Endothelial cell of umbilical vein (primary cell): ENCODE data around the gene RALGPS2. TPM values are rescaled to one million over a fixed set of nuclear protein-coding genes. Genes with fewer than 3 reads are reported as not detected.

Source experiments
- BruUV-seq: library from RNA; stranded (reverse); fragments of 400-500 nt; replicated peaks from 2 replicates; lab custom pipeline; 2021; lab: Mats Ljungman, UMichigan
- CTCF ChIA-PET: fragments of 300-600, 350-600 bp; sonication (Branson Sonifier 250); formaldehyde crosslinking; loops from one replicate; lab custom pipeline; 2021; ENCODE audit warnings: antibody characterized with exemption, inconsistent platforms; lab: Charles Lee
- POLR2A ChIA-PET: fragments of 300-600, 350-600 bp; sonication (Branson Sonifier 250); formaldehyde crosslinking; loops from one replicate; lab custom pipeline; 2021; ENCODE audit warnings: antibody characterized with exemption, inconsistent platforms; lab: Charles Lee
- DNase-seq: peaks from one replicate; pipeline ENCODE4 v3.0.0-alpha.2; 2011; ENCODE audit warnings: low read depth, low spot score
- FAIRE-seq: peaks from 2 replicates; lab custom pipeline; 2011; peaks lifted over from hg19 to GRCh38; lab: Jason Lieb, UNC
- H2AFZ ChIP-seq: 2 replicates; pipeline ENCODE4 v1.6.0; 2012; ENCODE audit warnings: low read depth, low read length, control low read depth, inconsistent platforms
- H3K27ac ChIP-seq: 2 replicates; pipeline ENCODE4 v1.5.1; 2011; ENCODE audit warnings: low read depth, mild to moderate bottlenecking, control low read depth, low read length, moderate library complexity; ENCODE audit not compliant: insufficient read depth
- H3K27me3 ChIP-seq, 2 experiments: 2 replicates each; pipeline versions ENCODE4 v1.6.0 to v1.6.1; 2011; ENCODE audit warnings: low read length in 2 of 2, mixed read lengths in 1 of 2; ENCODE audit not compliant: control insufficient read depth in 2 of 2, insufficient read depth in 2 of 2
- H3K36me3 ChIP-seq, 2 experiments: 2 replicates in 1 of 2; 3 replicates in 1 of 2; pipeline ENCODE4 v1.5.1; 2011; ENCODE audit warnings: low read length in 2 of 2, mild to moderate bottlenecking in 1 of 2, moderate library complexity in 1 of 2; ENCODE audit not compliant: control insufficient read depth in 2 of 2, insufficient read depth in 2 of 2; ENCODE audit errors: extremely low read depth in 1 of 2
- H3K4me1 ChIP-seq: 3 replicates; pipeline ENCODE4 v1.5.1; 2011; ENCODE audit warnings: mild to moderate bottlenecking, low read length; ENCODE audit not compliant: control insufficient read depth, insufficient read depth; ENCODE audit errors: extremely low read depth
- H3K4me2 ChIP-seq: 2 replicates; pipeline ENCODE4 v1.6.1; 2011; ENCODE audit warnings: low read length, control low read depth, mixed read lengths; ENCODE audit not compliant: insufficient read depth
- H3K4me3 ChIP-seq, 3 experiments: fragments of 200-600 bp in 1 of 3; sonication (generic), shearing (Covaris generic) in 1 of 3; replicated peaks in 1 of 3; 2 replicates each; pipeline ENCODE4 v1.5.1; 2011 to 2016; ENCODE audit warnings: control low read depth in 3 of 3, low read length in 3 of 3, mild to moderate bottlenecking in 2 of 3, inconsistent platforms in 1 of 3, low read depth in 1 of 3, moderate library complexity in 1 of 3; ENCODE audit not compliant: insufficient read depth in 1 of 3
- H3K79me2 ChIP-seq: 2 replicates; pipeline ENCODE4 v1.6.0; 2012; ENCODE audit warnings: low read length, inconsistent platforms; ENCODE audit not compliant: control insufficient read depth, insufficient read depth
- H3K9ac ChIP-seq: replicated peaks from 2 replicates; pipeline ENCODE3; 2011; ENCODE audit warnings: low read length, control low read depth; ENCODE audit not compliant: insufficient read depth; ENCODE audit errors: extremely low read depth
- H3K9me1 ChIP-seq: replicated peaks from 3 replicates; pipeline ENCODE4 v1.6.0; 2011; ENCODE audit warnings: mild to moderate bottlenecking, low read length; ENCODE audit not compliant: control insufficient read depth, insufficient read depth; ENCODE audit errors: extremely low read depth
- H3K9me3 ChIP-seq: replicated peaks from 2 replicates; pipeline ENCODE4 v1.5.1; 2012; ENCODE audit warnings: low read length, inconsistent platforms; ENCODE audit not compliant: control insufficient read depth, insufficient read depth
- H4K20me1 ChIP-seq: replicated peaks from 2 replicates; pipeline ENCODE3; 2011; ENCODE audit warnings: mild to moderate bottlenecking, low read length; ENCODE audit not compliant: control insufficient read depth, insufficient read depth; ENCODE audit errors: extremely low read depth
- EZH2 ChIP-seq: IDR thresholded peaks from 2 replicates; pipeline ENCODE4 v1.6.1; 2012; ENCODE audit warnings: borderline replicate concordance, low read depth, mild to moderate bottlenecking, moderate library complexity, low read length, inconsistent platforms; ENCODE audit not compliant: severe bottlenecking
- FOS ChIP-seq: IDR thresholded peaks from 2 replicates; pipeline ENCODE4 v1.6.1; 2011; ENCODE audit warnings: mild to moderate bottlenecking, low read length, moderate library complexity, borderline replicate concordance; ENCODE audit not compliant: insufficient read depth
- GATA2 ChIP-seq: IDR thresholded peaks from 2 replicates; pipeline ENCODE4 v1.7.0; 2011; ENCODE audit warnings: low read depth, mild to moderate bottlenecking, moderate library complexity, mixed read lengths, low read length; ENCODE audit not compliant: insufficient read length, insufficient read depth
- JUN ChIP-seq: IDR thresholded peaks from 2 replicates; pipeline ENCODE4 v1.6.1; 2011; ENCODE audit warnings: borderline replicate concordance, low read depth; ENCODE audit not compliant: insufficient read length, insufficient read depth
- MYC ChIP-seq: IDR thresholded peaks from one replicate; pipeline ENCODE4 v1.6.1; 2011; ENCODE audit warnings: mild to moderate bottlenecking, low read depth, low read length
- POLR2A ChIP-seq: IDR thresholded peaks from 2 replicates; pipeline ENCODE4 v1.6.1; 2012; ENCODE audit warnings: low read depth, mild to moderate bottlenecking, control low read depth, low read length
- POLR2AphosphoS5 ChIP-seq: IDR thresholded peaks from 2 replicates; pipeline ENCODE4 v1.6.1; 2012; ENCODE audit warnings: low read depth, mild to moderate bottlenecking, control low read depth, low read length, moderate library complexity; ENCODE audit not compliant: insufficient read depth
- dilution Hi-C: fragments of 300-500 bp; cut with MboI; formaldehyde crosslinking; loops from one replicate; pipeline ENCODE4 v1.15.0; 2019; ENCODE audit warnings: low sequenced_read_pairs; ENCODE audit not compliant: extremely low pct_ligation_motif_present
- intact Hi-C: fragments of 100-400 bp; cut with micrococcal nuclease; formaldehyde crosslinking; loops from one replicate; pipeline ENCODE4 v1.10.0; 2022
- polyA plus RNA-seq, 4 experiments: library from polyadenylated mRNA; depleted of rRNA in 3 of 4; stranded (reverse) in 3 of 4; unstranded in 1 of 4; fragments of >200 nt; gene quantifications; 2 replicates each; pipeline versions ENCODE4 v1.2.1 to v1.2.3, GENCODE V29; 2011 to 2012; ENCODE audit warnings: missing spikeins in 1 of 4
- total RNA-seq: library from RNA; stranded (reverse); gene quantifications from 2 replicates; pipeline ENCODE4 v1.2.3, GENCODE V29; 2021
- TF ChIP-seq, protein P1 (sequence below), 2 donors: IDR thresholded peaks; 1 replicate in 1 of 2; 2 replicates in 1 of 2; pipeline ENCODE4 v1.5.1; 2011; ENCODE audit warnings: low read length in 2 of 2, mild to moderate bottlenecking in 2 of 2, moderate library complexity in 2 of 2, control low read depth in 1 of 2, inconsistent platforms in 1 of 2, low read depth in 1 of 2; ENCODE audit not compliant: insufficient read depth in 1 of 2; ENCODE audit errors: extremely low read depth in 1 of 2
- TF ChIP-seq, protein P2 (sequence below): IDR thresholded peaks from 2 replicates; pipeline ENCODE4 v1.6.1; 2011; ENCODE audit not compliant: insufficient read depth, insufficient read length

The RALGPS2 gene
- total and polyA plus RNA-seq, 2 donors (not counting 3 experiments of a cell fraction or from before 2014, with no cell fraction given), result 4.6 to 27.7 TPM

DNA sequence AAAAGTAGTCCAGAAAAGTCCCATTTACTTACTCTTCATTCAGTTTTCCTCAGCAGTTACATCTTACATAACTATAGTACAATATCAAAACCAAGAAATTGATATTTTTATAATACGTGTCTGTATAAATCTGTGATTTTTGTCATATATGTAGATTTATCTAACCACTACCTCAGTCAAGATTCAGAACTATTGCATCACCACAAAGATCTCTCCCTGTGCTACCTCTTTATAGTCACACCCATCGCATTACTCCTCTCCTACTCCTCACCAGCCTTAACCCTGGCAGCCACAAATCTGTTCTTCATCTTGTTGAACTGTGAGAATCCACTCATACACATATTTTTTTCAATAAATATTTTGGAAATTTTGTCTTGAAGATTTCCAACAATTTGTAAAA lies 72.5 kb downstream of the RALGPS2 start:
- BruUV-seq, result no TSS peak
- Histone ChIP-seq H2AFZ (no peak overlapping the region), H3K27ac (no peak overlapping the region), H3K79me2 (no peaks in the 10 kb centered on the region), H3K9ac (no peak overlapping the region), H4K20me1 (no peaks in the 10 kb centered on the region), H3K9me3 (no peaks in the 10 kb centered on the region), H3K4me3 (no peak overlapping the region), H3K4me1 (no peaks in the 10 kb centered on the region), H3K9me1 (no peaks in the 10 kb centered on the region), H3K36me3 (no peaks in the 10 kb centered on the region), H3K27me3 (no peaks in the 10 kb centered on the region), H3K4me2 (no peak overlapping the region)
- dilution Hi-C loops (no loop called here), intact Hi-C loops (no loop called here)
- TF ChIP-seq JUN, result no peak
- TF ChIP-seq GATA2, result no peak
- TF ChIP-seq, protein P1, sequence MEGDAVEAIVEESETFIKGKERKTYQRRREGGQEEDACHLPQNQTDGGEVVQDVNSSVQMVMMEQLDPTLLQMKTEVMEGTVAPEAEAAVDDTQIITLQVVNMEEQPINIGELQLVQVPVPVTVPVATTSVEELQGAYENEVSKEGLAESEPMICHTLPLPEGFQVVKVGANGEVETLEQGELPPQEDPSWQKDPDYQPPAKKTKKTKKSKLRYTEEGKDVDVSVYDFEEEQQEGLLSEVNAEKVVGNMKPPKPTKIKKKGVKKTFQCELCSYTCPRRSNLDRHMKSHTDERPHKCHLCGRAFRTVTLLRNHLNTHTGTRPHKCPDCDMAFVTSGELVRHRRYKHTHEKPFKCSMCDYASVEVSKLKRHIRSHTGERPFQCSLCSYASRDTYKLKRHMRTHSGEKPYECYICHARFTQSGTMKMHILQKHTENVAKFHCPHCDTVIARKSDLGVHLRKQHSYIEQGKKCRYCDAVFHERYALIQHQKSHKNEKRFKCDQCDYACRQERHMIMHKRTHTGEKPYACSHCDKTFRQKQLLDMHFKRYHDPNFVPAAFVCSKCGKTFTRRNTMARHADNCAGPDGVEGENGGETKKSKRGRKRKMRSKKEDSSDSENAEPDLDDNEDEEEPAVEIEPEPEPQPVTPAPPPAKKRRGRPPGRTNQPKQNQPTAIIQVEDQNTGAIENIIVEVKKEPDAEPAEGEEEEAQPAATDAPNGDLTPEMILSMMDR (IDR thresholded peaks at IDR 0.05; ENCODE audit: extremely low read depth in 1 of 2, insufficient read depth in 1 of 2, low read depth in 1 of 2, low read length in 2 of 2), result no peak
- CTCF ChIA-PET, result interaction anchor here (1.7 to 2.0 kb wide), 2 partner anchors 13 to 205 kb away, joined by 6 to 7 read pairs; no protein-coding TSS in a partner anchor
- POLR2A ChIA-PET, result interaction anchor here (0.7 kb wide), 1 partner anchor 270 kb away, joined by 4 read pairs; no protein-coding TSS in a partner anchor
- FAIRE-seq (no peak), DNase-seq (no peak)

DNA sequence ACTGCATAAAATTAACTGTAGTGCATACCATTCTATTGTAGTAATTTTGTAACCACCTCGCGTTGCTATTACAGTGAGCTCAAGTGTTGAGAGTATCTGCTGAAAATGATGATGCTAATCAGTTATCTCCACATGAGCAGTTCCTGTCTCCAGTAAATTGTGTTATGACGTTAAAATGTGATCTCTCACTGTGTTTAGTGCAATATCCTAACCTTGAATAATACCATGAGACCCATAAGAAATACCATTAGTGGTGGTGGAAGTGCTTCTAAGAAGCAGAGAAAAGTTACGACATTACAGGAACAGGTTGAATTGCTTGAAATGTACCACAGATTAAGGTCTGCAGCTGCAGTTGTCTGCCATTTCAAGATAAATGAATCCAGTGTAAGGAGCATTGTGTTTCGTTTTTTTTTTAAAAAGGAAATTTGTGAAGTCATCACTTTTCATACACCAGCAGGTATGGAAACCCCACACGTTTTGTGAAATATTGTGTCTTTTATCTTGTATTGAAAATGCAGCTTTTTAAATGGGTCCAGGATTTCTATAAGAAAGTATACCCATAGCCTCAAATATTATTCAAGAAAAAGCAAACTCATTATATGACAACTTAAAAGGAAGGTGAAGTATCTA lies 73.3 kb downstream of the RALGPS2 start:
- dilution Hi-C loops, result no loop called here
- BruUV-seq, result no TSS peak
- ChIA-PET POLR2A (interaction anchor here (0.7 kb wide), 1 partner anchor 271 kb away, joined by 4 read pairs; no protein-coding TSS in a partner anchor), CTCF (interaction anchor here (2.0 kb wide), 1 partner anchor 14 kb away, joined by 7 read pairs; no protein-coding TSS in a partner anchor)
- intact Hi-C loops, result no loop called here
- DNase-seq (no peak), FAIRE-seq (no peak)
- Histone ChIP-seq H2AFZ (no peak overlapping the region), H4K20me1 (no peaks in the 10 kb centered on the region), H3K4me2 (no peak overlapping the region), H3K9me3 (no peaks in the 10 kb centered on the region), H3K9ac (no peak overlapping the region), H3K79me2 (no peaks in the 10 kb centered on the region), H3K36me3 (no peaks in the 10 kb centered on the region), H3K4me1 (no peaks in the 10 kb centered on the region), H3K4me3 (no peak overlapping the region), H3K9me1 (no peaks in the 10 kb centered on the region), H3K27me3 (no peaks in the 10 kb centered on the region), H3K27ac (no peak overlapping the region)
- TF ChIP-seq EZH2, result no peak
- TF ChIP-seq FOS, result no peak
- TF ChIP-seq, protein P2, sequence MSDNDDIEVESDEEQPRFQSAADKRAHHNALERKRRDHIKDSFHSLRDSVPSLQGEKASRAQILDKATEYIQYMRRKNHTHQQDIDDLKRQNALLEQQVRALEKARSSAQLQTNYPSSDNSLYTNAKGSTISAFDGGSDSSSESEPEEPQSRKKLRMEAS, result no peak
- no peak for TF ChIP-seq MYC
- TF ChIP-seq POLR2AphosphoS5, result no peak
- TF ChIP-seq, protein P1 (IDR thresholded peaks at IDR 0.05; ENCODE audit: extremely low read depth in 1 of 2, insufficient read depth in 1 of 2, low read depth in 1 of 2, low read length in 2 of 2), result no peak
- TF ChIP-seq GATA2, result no peak
- no peak for TF ChIP-seq JUN
- no peak for TF ChIP-seq POLR2A
